DOHH2 (cell line): ENCODE results near the gene SPACA7.

Source experiments
- H3F3A ChIP-seq: fragments of 200-600 bp; sonication (generic), shearing (Covaris generic); 2 replicates; pipeline ENCODE4 v1.6.0; 2016; ENCODE audit warnings: antibody characterized with exemption, mild to moderate bottlenecking; ENCODE audit not compliant: control insufficient read depth, insufficient read depth
- H3K27ac ChIP-seq: fragments of 200-600 bp; sonication (generic); 2 replicates; pipeline ENCODE4 v1.5.1; 2014; ENCODE audit warnings: low read depth, mild to moderate bottlenecking, low read length, moderate library complexity
- H3K27me3 ChIP-seq: fragments of 200-600 bp; sonication (generic); 2 replicates; pipeline ENCODE4 v1.6.1; 2014; ENCODE audit warnings: mild to moderate bottlenecking, low read length, mixed read lengths; ENCODE audit not compliant: control insufficient read depth
- H3K36me3 ChIP-seq: fragments of 200-600 bp; sonication (generic); 2 replicates; pipeline ENCODE4 v1.6.1; 2014; ENCODE audit warnings: mild to moderate bottlenecking, low read length, moderate library complexity, mixed read lengths; ENCODE audit not compliant: control insufficient read depth
- H3K4me1 ChIP-seq: fragments of 200-600 bp; sonication (generic); 2 replicates; pipeline ENCODE4 v1.6.1; 2014; ENCODE audit warnings: mild to moderate bottlenecking, low read length, mixed read lengths; ENCODE audit not compliant: control insufficient read depth
- H3K4me2 ChIP-seq: fragments of 200-600 bp; sonication (generic); 2 replicates; pipeline ENCODE4 v1.6.0; 2014; ENCODE audit warnings: mild to moderate bottlenecking, low read length, moderate library complexity
- H3K4me3 ChIP-seq: fragments of 200-600 bp; sonication (generic); 2 replicates; pipeline ENCODE4 v1.5.1; 2014; ENCODE audit warnings: mild to moderate bottlenecking, low read length, mixed read lengths
- H3K79me2 ChIP-seq: fragments of 200-600 bp; sonication (generic); 2 replicates; pipeline ENCODE4 v1.6.1; 2014; ENCODE audit warnings: mild to moderate bottlenecking, low read length, mixed read lengths; ENCODE audit not compliant: control insufficient read depth
- H3K9me2 ChIP-seq: fragments of 200-600 bp; sonication (generic); replicated peaks from 2 replicates; pipeline ENCODE4 v1.6.1; 2014; ENCODE audit warnings: mild to moderate bottlenecking, low read length, mixed read lengths; ENCODE audit not compliant: control insufficient read depth
- H3K9me3 ChIP-seq: fragments of 200-600 bp; sonication (generic); 2 replicates; pipeline ENCODE4 v1.6.1; 2014; ENCODE audit warnings: antibody characterized with exemption, low read length, mixed read lengths; ENCODE audit not compliant: control insufficient read depth, insufficient read depth
- H4K20me1 ChIP-seq: fragments of 200-600 bp; sonication (generic); 2 replicates; pipeline ENCODE4 v1.6.0; 2014; ENCODE audit warnings: low read depth, mild to moderate bottlenecking, antibody characterized with exemption, low read length, moderate library complexity; ENCODE audit not compliant: control insufficient read depth, insufficient read depth
- EZH2phosphoT487 ChIP-seq: fragments of 200-600 bp; sonication (generic); IDR thresholded peaks from 2 replicates; pipeline ENCODE4 v1.6.1; 2017; ENCODE audit warnings: borderline replicate concordance, mild to moderate bottlenecking, antibody characterized with exemption, low read length, moderate library complexity, mixed read lengths
- TF ChIP-seq, protein P1 (sequence below): fragments of 200-600 bp; sonication (generic); IDR thresholded peaks from one replicate; pipeline ENCODE4 v1.5.1; 2014; ENCODE audit warnings: antibody characterized with exemption, mild to moderate bottlenecking, low read depth, low read length; ENCODE audit not compliant: poor library complexity, severe bottlenecking

The SPACA7 gene

DNA sequence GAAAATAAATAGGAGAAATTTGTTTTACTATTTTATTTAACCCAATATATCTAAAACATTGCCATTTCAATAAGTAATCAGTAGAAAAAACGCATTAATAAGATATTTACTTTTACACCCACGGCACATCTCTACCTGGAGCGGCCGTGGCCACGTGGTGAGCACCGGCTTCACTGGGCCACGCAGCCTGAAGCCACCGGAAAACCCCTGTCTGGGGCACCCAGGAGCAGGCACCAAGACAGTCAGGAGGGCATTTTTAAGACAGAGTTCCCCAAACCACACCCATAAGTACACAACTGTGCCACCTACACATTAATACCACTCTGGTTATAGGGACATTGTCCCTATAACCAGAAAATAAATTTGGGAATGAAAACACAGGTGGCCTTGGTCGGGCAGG is 80.9 kb downstream of the SPACA7 start:
- H3K4me1 ChIP-seq, result no peaks in the 10 kb centered on the region
- H3K4me2 ChIP-seq, result no peak overlapping the region
- no peak for TF ChIP-seq EZH2phosphoT487
- TF ChIP-seq, protein P1, sequence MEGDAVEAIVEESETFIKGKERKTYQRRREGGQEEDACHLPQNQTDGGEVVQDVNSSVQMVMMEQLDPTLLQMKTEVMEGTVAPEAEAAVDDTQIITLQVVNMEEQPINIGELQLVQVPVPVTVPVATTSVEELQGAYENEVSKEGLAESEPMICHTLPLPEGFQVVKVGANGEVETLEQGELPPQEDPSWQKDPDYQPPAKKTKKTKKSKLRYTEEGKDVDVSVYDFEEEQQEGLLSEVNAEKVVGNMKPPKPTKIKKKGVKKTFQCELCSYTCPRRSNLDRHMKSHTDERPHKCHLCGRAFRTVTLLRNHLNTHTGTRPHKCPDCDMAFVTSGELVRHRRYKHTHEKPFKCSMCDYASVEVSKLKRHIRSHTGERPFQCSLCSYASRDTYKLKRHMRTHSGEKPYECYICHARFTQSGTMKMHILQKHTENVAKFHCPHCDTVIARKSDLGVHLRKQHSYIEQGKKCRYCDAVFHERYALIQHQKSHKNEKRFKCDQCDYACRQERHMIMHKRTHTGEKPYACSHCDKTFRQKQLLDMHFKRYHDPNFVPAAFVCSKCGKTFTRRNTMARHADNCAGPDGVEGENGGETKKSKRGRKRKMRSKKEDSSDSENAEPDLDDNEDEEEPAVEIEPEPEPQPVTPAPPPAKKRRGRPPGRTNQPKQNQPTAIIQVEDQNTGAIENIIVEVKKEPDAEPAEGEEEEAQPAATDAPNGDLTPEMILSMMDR, result no peak
- H3K9me2 ChIP-seq, result no peaks in the 10 kb centered on the region
- H3K27me3 ChIP-seq, result no peaks in the 10 kb centered on the region
- no peaks in the 10 kb centered on the region for H3K79me2 ChIP-seq
- H3K4me3 ChIP-seq, result no peak overlapping the region
- no peaks in the 10 kb centered on the region for H3K36me3 ChIP-seq
- H3F3A ChIP-seq, result no peaks in the 10 kb centered on the region
- no peaks in the 10 kb centered on the region for H3K9me3 ChIP-seq
- no peaks in the 10 kb centered on the region for H4K20me1 ChIP-seq
- no peak overlapping the region for H3K27ac ChIP-seq

DNA sequence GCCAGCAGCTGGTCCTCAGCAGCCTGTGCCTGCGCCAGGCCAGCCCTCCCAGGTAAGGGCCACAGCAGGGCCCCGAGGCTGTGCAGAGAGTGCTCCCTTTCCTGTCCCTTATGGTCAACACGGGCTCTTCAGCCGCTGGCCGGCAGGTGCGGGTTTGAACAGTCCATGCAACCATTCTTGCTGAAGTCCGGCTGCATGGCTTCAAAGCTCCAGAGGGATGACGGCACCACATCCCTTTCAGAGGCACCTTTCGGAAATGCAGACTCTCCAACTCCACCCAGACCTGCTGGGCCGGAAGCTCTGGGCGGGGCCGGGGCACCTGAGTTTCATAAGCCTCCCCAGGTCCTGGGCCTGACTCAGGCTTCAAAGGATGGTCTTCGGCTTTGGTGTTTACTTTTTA is 81.3 kb downstream of the SPACA7 start:
- Histone ChIP-seq H3K4me3 (no peak overlapping the region), H3K9me3 (no peaks in the 10 kb centered on the region), H3K9me2 (no peaks in the 10 kb centered on the region), H3K27me3 (no peaks in the 10 kb centered on the region), H3K4me1 (no peaks in the 10 kb centered on the region), H3F3A (no peaks in the 10 kb centered on the region), H3K79me2 (no peaks in the 10 kb centered on the region), H3K36me3 (no peaks in the 10 kb centered on the region), H3K27ac (no peak overlapping the region), H3K4me2 (no peak overlapping the region), H4K20me1 (no peaks in the 10 kb centered on the region)
- no peak for TF ChIP-seq EZH2phosphoT487
- TF ChIP-seq, protein P1, result no peak

DNA sequence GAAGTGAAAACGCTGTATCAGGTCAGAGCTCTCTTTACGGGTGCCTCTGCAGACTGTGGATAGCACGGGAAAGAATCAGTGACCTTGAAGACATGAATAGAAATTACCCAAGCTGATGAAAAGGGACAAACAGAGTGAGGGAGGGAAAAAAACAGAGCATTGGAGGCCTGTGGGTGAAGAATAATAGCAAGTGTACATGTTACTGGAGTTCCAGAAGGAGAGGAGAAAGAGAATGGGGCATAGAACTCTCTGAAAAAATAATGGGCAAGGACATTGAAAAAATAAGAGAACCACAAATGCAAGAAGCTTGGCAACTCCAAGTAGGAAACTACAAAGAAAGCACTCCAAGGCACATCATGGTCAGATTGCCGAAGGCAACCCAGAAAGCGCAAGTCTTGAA is 86.3 kb downstream of the SPACA7 start:
- TF ChIP-seq, protein P1, result no peak
- no peak for TF ChIP-seq EZH2phosphoT487

DNA sequence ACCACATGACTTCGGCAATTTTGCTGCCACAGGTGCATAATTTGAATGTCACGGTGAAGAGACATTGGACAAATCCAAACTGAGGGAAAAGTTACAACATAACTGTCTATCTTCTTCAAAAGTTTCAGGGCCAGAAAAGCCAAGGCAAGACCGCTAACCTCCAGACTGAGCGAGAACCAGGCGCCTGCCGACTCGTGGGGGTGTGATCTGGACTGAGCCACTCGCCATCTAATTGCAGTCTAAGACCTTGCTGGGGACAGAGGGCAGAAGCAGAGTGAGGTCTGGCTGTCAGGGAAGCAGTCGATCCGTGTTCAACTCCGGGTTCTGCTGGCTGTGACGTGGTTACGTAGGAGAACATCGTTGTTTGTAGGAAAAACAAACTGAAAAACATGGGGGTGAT is 88.6 kb downstream of the SPACA7 start:
- Histone ChIP-seq H3K9me3 (no peaks in the 10 kb centered on the region), H3K4me3 (no peak overlapping the region), H3K4me2 (no peak overlapping the region), H3K9me2 (no peaks in the 10 kb centered on the region), H3K79me2 (no peaks in the 10 kb centered on the region), H3K4me1 (no peaks in the 10 kb centered on the region), H3F3A (no peaks in the 10 kb centered on the region), H3K27ac (no peak overlapping the region), H3K27me3 (no peaks in the 10 kb centered on the region), H4K20me1 (no peaks in the 10 kb centered on the region), H3K36me3 (no peaks in the 10 kb centered on the region)
- TF ChIP-seq, protein P1, result no peak
- no peak for TF ChIP-seq EZH2phosphoT487

More for the DNA sequence above, 86.3 kb downstream of the SPACA7 start:
- no peaks in the 10 kb centered on the region for H3K79me2 ChIP-seq
- H3F3A ChIP-seq, result no peaks in the 10 kb centered on the region
- no peaks in the 10 kb centered on the region for H3K27me3 ChIP-seq
- no peaks in the 10 kb centered on the region for H3K36me3 ChIP-seq
- no peak overlapping the region for H3K4me3 ChIP-seq
- no peaks in the 10 kb centered on the region for H3K9me2 ChIP-seq
- H3K27ac ChIP-seq, result no peak overlapping the region
- H3K4me1 ChIP-seq, result no peaks in the 10 kb centered on the region
- no peak overlapping the region for H3K4me2 ChIP-seq
- no peaks in the 10 kb centered on the region for H4K20me1 ChIP-seq
- H3K9me3 ChIP-seq, result no peaks in the 10 kb centered on the region
